GM18951 (cell line): Measurements from ENCODE around the gene TTLL8.
"Not testable (repeated sequence)": the region's sequence is repeated elsewhere in the genome, so short reads cannot be mapped to it uniquely, and the experiment has no call there.

Source experiments
- POLR2A ChIP-seq: IDR thresholded peaks from 4 replicates; pipeline ENCODE4 v1.6.1; 2011; ENCODE audit warnings: mild to moderate bottlenecking; ENCODE audit not compliant: insufficient read length, insufficient read depth; ENCODE audit errors: extremely low read depth
- in situ Hi-C: fragments of 300-500 bp; cut with MboI; formaldehyde crosslinking; loops from one replicate; pipeline ENCODE4 v1.12.0; 2022; ENCODE audit warnings: low sequenced_read_pairs, mixed read lengths, inconsistent platforms; ENCODE audit not compliant: unreplicated experiment

The TTLL8 gene

DNA sequence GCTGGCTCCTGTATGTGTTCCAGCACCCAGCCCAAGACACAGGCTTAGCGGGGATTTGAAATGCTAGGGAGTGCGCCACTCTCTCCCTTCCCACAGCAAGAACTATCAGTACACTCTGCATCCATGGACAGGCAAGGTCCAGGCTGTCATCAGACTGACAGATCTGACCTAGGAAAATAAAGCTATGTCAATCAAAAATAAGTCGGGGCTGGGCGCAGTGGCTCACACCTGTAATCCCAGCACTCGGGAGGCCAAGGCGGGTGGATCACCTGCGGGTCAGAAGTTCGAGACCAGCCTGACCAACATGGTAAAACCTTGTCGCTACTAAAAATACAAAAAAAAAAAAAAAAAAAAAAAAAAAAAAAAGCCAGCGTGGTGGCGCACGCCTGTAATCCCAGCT lies 30.0 kb upstream of the TTLL8 start:
- no peak for TF ChIP-seq POLR2A
- in situ Hi-C loops, result no loop called here

DNA sequence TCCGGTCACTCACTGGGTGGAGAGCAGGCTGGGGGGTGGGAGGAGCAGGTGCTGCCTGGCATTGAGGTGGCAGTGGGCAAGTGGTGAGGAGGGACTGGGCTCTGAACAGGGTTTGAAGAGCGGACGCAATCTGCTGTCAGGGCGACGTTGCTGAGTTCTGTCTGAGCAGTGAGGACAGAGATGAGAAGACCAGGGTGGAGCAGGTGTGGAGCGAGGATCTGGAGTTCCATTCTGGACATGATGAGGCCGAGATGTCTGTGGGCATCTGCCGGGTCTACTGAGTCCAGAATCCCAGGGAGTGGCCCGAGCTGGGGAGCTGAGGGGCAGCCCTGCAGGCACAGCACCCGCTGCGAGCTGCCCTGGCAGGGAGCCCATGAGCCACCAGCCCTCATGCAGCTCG lies 29.5 kb upstream of the TTLL8 start:
- in situ Hi-C loops, result no loop called here

DNA sequence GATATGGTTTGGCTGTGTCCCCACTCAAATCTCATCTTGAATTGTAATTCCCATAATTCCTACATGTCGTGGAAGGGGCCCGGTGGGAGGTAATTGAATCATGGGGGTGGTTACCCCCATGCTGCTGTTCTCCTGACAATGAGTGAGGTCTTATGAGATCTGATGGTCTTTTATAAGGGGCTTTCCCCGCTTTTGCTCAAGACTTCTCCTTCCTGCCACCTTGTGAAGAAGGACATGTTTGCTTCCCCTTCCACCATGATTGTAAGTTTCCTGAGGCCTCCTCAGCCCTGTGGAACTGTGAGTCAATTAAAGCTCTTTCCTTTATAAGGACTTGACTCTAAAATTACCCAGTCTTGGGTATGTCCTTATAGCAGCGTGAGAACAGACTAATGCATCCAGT lies 28.9 kb upstream of the TTLL8 start:
- in situ Hi-C loops, result not testable (repeated sequence)

More for the DNA sequence above, 29.5 kb upstream of the TTLL8 start:
- no peak for TF ChIP-seq POLR2A

DNA sequence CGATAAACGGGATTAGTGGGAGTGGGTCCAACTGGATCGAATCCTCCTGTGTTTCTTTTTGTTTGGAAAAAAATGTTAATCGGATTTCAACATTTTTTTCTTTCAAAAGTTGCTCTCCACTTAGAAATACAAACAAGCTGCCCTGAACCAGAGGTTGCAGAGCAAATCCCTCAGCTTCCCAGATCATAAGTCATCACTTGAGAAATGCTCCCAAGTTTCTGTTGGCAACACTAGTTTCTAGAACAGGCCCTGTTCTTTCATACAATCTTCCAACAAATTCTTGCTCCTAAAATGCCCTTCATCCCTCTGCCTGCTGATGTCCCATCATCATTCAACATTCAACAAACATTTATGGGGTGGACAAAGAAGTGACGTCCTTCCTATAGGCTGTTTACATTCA lies 28.4 kb upstream of the TTLL8 start:
- TF ChIP-seq POLR2A, result no peak
- in situ Hi-C loops, result no loop called here

DNA sequence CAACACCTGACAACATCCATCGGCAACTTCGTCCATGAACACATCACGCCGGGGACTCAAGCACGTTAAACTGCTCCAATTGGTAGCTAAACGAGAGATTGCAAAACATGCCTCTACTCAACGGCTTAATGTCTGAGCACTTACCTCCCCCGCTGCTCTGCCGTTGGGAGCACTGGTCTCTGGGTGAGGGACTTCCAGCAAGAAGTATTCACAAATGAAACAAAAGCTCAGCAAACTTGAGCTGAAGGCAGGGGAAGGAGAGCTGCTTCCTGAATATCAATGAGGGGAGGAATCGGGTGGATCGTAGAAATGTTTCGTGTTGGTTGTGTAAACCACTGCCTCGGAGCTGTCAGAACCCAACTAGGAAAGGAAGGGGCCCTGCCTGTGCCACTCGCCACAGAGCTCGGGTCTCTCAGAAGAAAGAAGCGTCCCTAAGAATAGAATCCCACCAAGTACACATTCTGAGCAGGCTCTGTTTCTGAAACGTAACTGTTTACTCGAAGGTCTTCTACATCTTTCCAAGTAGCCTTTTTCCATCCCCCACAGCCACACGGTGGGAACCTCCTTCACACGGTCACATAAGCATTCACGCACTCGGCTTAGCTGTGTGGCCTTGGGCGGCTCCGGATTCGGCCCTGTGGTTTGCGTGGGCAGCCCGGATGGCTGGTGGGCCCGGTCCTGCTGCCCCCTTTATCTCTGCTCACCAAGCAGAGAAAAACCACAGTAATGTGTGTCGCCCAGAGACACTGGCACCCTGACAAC lies 27.3 kb upstream of the TTLL8 start, which contains the start of gene MLC1:
TSS of gene MLC1 (minus strand) at position 216 of the 762 bp plus-strand sequence. CDS start 524 bp downstream, outside the sequence.
- no peak for TF ChIP-seq POLR2A
- in situ Hi-C loops, result no loop called here

DNA sequence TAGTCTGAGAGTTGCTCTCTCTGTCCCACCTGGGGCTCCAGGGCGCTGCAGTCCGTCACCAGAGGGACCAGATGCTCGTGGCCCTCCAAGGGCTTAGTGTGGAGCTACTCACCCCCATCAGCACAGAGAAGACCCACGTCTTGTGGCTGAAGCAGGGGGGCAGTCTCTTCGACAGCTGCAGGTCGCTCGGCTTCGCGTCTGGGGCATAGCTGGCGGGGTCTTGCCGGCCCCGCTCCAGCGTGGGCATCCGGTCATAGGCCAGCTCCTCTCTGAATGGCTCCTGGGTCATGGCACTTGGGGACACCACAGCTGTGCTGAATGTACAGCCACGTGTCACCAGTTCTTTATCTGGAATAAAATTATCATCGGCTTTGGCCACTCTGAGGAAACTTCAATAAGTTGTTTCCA lies 26.5 kb upstream of the TTLL8 start:
- TF ChIP-seq POLR2A, result no peak
- in situ Hi-C loops, result no loop called here

DNA sequence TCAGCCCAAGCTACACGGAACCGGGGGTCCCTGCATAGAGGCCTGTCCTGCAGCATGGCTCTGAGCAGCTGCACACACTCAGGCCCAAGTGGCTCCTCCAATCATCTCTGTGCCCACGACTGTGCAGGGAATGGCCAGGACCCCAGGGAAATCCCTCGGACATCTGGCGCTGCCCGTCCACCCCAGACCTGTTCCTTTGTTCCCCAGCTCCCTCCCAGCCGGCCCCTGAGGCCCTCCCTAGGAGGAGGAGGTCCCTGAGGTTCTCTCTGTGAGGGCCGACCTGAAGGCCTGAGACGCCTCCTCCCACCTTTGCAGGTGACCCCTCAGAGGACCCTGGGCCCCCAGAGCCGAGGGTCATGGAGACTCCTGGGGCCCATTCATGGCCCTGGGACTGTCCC lies 26.0 kb upstream of the TTLL8 start:
- TF ChIP-seq POLR2A, result no peak
- in situ Hi-C loops, result no loop called here

DNA sequence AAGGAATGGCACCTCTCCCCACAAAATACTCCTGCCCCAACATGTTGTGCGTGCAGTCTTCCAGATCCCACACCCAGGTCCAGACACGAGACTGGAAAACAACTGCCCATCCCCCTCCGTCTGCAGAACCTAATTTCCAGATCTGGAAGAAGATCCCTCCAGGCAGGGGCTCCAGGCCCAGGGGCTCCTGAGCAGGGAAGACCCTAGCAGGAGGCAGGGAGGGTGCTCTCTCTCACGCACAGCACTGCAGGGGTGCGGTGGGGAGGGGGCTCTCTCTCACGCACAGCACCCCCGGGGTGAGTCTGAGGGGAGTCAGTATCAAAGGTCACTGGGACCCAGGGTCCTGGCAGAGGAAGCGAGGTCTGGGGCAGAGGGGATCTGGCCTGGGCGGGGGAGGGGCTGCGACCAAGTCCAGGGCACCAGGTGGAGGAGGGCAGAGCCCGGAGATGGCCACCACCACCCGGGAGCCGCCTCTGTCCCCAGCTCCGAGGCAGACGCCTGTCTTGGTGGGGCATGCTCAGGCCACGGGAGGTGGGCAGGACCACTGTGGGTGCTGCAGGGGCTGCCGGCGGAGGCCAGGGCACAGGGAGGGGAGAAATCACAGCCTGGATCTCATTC lies 25.5 kb upstream of the TTLL8 start:
- in situ Hi-C loops, result no loop called here
- TF ChIP-seq POLR2A, result no peak

DNA sequence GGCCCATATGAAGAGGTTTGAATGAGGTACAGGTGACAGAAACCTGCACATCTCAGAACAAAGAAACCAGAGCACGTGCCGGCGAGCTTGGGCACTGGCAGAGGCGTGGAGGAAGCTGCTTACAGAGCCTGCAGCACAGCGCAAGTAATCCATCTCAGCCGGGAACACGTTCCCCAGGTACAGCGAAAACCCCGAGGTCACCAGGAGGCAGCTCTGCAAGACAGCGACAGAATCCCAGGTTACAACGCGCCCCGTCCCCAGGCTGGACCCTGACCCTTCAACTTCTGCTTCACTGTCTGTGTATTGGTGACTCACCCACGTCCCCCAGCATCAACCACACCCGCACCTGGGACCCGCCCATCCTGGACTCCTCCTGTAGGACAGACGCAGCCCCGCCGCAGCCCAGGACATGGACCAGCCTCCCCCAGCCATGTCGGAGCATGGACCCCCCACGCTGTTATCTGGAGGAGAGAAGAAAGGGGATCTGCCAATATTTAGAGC lies 24.9 kb upstream of the TTLL8 start:
- in situ Hi-C loops, result no loop called here
- TF ChIP-seq POLR2A, result no peak

DNA sequence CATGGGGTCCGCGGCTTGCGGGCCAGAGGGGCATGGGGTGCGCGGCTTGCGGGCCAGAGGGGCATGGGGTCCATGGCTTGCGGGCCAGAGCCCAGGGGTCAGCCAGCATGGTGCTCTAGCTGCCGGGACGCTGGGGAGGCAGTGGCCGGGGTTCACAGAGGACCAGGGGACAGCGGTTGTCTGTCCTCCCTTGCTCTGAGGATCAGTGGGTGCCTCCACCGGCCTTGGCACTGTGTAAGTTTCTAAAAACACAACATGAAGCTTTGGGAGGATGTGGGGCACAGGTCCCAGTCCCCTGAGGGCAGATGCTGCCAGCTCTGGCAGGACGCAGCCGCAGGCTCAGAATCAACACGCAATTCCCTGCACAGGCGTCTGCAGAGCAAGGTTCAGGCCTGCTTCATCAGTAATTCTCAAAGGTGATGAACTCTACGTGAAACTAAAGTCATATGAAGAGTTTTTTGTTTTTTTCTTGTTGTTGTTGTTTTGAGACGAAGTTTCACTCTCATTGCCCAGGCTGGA lies 24.2 kb upstream of the TTLL8 start:
- no peak for TF ChIP-seq POLR2A
- in situ Hi-C loops, result no loop called here

DNA sequence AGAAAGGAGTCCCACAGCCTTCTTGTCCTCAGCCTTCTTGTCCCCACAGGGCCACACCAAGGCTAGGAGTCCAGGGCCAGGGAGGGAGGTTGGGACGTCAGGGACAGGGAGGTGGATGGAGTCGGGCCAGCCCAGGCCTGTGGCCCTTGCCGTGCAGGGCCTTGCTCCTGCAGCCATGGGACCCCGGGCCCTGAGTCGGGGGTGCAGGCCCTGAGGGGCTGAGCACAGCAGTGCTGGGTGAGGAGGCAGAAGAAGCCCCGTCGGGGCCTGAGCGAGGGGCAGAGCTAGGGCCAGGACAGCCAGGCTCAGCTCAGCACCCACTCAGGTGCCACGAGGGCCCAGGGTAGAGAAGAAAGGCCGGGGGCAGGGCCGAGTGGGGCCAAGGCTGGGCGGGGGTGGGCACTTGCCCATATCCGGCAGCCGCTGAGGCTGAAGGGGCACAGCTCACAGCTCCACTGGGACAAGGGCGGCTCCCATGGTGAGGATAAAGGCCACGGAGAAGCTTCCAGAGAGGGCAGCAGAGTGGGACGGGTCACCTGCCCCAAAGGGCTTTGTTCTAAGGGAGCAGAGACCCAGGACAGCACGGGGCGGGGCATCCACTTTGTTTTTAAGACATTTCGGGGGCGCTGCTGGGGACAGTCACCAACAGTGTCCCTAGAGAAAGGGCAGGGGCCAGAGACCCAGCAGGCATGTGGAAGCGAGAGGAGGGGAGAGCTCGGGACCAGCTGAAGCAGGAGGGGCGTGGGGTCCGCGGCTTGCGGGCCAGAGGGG lies 23.5 kb upstream of the TTLL8 start:
- TF ChIP-seq POLR2A, result no peak
- in situ Hi-C loops, result no loop called here

DNA sequence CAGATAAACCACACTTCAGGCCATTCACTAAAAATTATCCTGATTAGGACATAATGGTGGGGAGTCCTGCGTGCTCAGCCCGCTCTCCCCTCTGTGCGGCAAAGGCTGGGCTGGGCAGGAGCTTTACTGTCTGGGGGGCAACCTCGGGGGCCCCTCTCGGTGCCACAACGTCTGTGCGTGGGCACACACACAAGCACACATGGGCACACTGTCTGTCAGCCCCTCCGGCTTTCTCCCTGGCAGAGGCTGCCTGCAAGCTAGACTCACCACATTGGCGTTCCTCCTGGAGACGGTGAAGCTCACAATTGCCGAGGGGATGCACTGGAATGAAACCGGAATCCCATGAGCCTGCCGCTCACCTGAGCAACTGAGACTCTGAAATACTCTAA lies 22.0 kb upstream of the TTLL8 start:
- no peak for TF ChIP-seq POLR2A
- in situ Hi-C loops, result no loop called here

DNA sequence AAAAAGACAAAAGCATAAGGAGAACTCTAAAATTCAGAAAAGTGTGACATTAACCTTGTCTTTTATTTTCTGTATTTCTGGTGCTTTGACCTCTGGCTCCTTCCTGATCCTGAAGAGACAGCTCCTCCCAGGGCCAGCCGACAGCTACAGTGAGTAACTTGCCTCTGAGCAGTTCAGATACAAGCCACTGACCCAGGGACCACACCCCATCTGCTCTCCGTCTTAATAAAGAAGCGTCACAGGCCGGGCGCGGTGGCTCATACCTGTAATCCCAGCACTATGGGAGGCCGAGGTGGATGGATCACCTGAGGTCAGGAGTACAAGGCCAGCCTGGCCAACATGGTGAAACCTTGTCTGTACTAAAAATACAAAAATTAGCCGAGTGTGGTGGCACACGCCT lies 20.7 kb upstream of the TTLL8 start:
- TF ChIP-seq POLR2A, result no peak
- in situ Hi-C loops, result no loop called here
